ENCODE measurements around the gene MYRIP.
"Not testable (repeated sequence)": the region's sequence is repeated elsewhere in the genome, so short reads cannot be mapped to it uniquely, and the experiment has no call there.

The MYRIP gene

GRCh38 chr3:39977058-39977794, 167.8 kb downstream of the MYRIP start:
- no peak for DNase-seq

- DNase-seq = no peak
These were observed 168.9 kb downstream of the MYRIP start for GRCh38 chr3:39978308-39978707.

- DNase-seq = no peak
These were observed 170.6 kb downstream of the MYRIP start for GRCh38 chr3:39980058-39980457.

GRCh38 chr3:39980781-39981180, 171.4 kb downstream of the MYRIP start:
- DNase-seq = no peak

GRCh38 chr3:39981547-39982184, 172.3 kb downstream of the MYRIP start:
- DNase-seq = no peak

GRCh38 chr3:39982665-39983357, 173.4 kb downstream of the MYRIP start:
- no peak for DNase-seq

GRCh38 chr3:39989746-39990145, 180.3 kb downstream of the MYRIP start:
- DNase-seq = no peak

GRCh38 chr3:39990532-39990931, 181.1 kb downstream of the MYRIP start:
- DNase-seq = no peak

GRCh38 chr3:40008796-40009195, 199.4 kb downstream of the MYRIP start:
- no peak for DNase-seq

GRCh38 chr3:40009991-40010390, 200.6 kb downstream of the MYRIP start:
- DNase-seq = no peak

- DNase-seq = no peak
These were observed 203.0 kb downstream of the MYRIP start for GRCh38 chr3:40012381-40012780.

- no peak for DNase-seq
These were observed 207.0 kb downstream of the MYRIP start for GRCh38 chr3:40016391-40016790.

- no peak for DNase-seq
These were observed 209.0 kb downstream of the MYRIP start for GRCh38 chr3:40018369-40018768.

- DNase-seq = no peak
These were observed 210.0 kb downstream of the MYRIP start for GRCh38 chr3:40019376-40019775.

GRCh38 chr3:40020689-40021088, 211.3 kb downstream of the MYRIP start:
- no peak for DNase-seq

GRCh38 chr3:40021338-40021737, 211.9 kb downstream of the MYRIP start:
- no peak for DNase-seq

- DNase-seq = no peak
These were observed 213.0 kb downstream of the MYRIP start for GRCh38 chr3:40022297-40022827.

GRCh38 chr3:40024526-40024925, 215.1 kb downstream of the MYRIP start:
- DNase-seq = no peak

- DNase-seq = not testable (repeated sequence)
These were observed 216.5 kb downstream of the MYRIP start for GRCh38 chr3:40025892-40026291.

GRCh38 chr3:40035177-40035576, 225.8 kb downstream of the MYRIP start:
- no peak for DNase-seq

- DNase-seq = no peak
These were observed 228.2 kb downstream of the MYRIP start for GRCh38 chr3:40037582-40037981.

GRCh38 chr3:40042752-40043443, 233.5 kb downstream of the MYRIP start:
- DNase-seq = no peak

GRCh38 chr3:40043444-40043755, 234.0 kb downstream of the MYRIP start:
- DNase-seq = no peak

Measured in left hindlimb (tissue), 1 donor.